Measurements from ENCODE around the gene NOTCH3.

GRCh38 chr19:15197275-15197941 is 3.4 kb downstream of the NOTCH3 start:
- TF ChIP-seq TAF1 (IDR thresholded peaks at IDR 0.05; ENCODE audit: borderline replicate concordance, low read depth, low read length) (no peak), POLR2A (IDR thresholded peaks at IDR 0.05; ENCODE audit: low read depth, low read length) (no peak)
